Fibroblast of skin of left quadriceps (primary cell): ENCODE results near the gene BUD23.
"Not testable (repeated sequence)": the region's sequence is repeated elsewhere in the genome, so short reads cannot be mapped to it uniquely, and the experiment has no call there.

ENCODE experiments used
- DNase-seq, 2 experiments: peaks; one replicate each; pipeline ENCODE4 v3.0.0-alpha.2; 2013; ENCODE audit warnings: low read depth in 2 of 2

The BUD23 gene

DNA sequence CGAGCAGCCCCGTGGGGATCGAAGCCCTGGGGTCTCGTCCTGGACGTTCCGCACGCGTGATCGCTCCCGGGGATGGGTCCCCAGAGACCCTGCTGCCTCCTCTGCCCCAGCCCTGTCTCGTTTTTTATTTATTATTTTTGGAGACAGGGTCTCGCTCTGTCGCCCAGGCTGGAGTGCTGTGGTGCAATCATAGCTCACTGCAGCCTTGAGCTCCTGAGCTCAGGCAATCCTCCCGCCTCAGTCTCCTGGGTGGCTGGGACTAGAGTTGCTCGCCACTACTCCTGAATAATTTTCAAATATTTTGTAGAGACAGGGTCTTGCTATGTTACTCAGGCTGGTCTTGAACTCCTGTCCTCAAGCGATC is 36.4 kb downstream of the BUD23 start:
- DNase-seq: no peak

- not testable (repeated sequence) for DNase-seq
Measured at GRCh38 chr7:73720443-73720842, 37.0 kb downstream of the BUD23 start.

GRCh38 chr7:73721377-73721817 is 38.0 kb downstream of the BUD23 start:
- no peak for DNase-seq

DNA sequence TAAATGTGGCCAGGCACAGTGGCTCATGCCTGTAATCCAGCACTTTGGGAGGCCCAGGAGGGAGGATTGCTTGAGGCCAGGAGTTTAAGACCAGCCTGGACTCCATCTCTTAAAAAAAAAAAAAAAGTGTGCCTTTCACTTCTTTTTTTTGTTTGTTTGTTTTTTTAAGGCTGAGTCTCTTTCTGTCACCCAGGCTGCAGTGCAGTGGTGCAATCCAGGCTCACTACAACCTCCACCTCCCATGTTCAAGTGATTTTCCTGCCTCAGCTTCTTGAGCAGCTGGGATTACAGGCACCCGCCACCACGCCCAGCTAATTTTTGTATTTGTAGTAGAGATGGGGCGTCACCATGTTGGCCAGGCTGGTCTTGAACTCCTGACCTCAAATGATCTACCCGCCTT is 38.8 kb downstream of the BUD23 start:
- DNase-seq: not testable (repeated sequence)

GRCh38 chr7:73722785-73723184 is 39.4 kb downstream of the BUD23 start:
- no peak for DNase-seq

DNA sequence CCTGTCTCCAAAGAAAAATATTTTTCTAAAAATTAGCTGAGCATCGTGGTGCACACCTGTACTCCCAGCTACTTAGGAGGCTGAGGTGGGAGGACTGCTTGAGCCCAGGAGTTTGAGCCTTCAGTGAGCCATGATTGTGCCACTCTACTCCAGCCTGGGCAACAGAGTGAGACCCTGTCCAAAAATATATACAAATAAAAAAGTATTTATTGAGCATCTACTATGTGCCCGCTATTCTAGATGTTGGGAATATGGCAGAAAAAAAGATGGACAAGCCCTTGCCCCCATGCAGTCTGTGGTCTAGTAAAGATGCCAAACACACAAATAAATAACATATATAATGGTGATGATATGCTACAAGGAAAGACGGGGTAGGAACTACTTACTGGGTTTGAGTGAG is 40.4 kb downstream of the BUD23 start:
- DNase-seq: no peak

DNA sequence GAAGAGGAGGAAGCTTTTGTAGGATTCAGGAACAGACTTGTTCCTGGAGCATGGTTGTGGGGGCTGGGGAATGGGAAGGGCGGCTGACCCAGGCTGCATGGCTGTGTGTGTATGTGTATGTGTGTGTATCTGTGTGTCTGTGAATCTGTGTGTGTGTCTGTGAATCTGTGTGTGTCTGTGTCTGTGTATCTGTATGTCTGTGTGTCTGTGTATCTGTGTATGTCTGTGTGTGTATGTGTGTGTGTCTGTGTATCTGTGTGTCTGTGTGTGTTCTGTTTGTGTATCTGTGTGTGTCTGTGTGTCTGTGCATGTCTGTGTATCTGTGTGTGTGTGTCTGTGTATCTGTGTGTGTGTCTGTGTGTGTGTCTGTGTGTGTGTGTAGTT is 42.7 kb downstream of the BUD23 start:
- DNase-seq: no peak

GRCh38 chr7:73727952-73728351 is 44.6 kb downstream of the BUD23 start:
- no peak for DNase-seq

GRCh38 chr7:73728551-73728950 is 45.2 kb downstream of the BUD23 start:
- DNase-seq: no peak

DNA sequence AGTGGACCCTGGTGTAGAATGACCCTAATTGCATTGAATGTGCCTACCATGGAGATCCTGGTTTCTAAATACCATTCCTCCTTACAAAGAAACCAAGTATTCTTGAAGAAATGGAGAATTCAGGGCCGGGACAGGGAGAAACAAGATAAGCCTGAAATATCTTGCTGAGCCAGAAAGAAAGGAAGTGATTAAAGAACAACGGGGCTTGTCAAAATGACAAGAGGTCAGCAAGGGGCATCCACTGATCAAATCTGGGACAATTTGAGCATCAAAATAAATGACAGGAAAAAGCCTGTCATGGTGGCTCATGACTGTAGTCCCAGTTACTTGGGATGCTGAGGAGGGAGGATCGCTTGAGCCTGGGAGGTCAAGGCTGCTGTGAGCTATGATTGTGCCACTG is 47.1 kb downstream of the BUD23 start:
- DNase-seq: no peak

DNA sequence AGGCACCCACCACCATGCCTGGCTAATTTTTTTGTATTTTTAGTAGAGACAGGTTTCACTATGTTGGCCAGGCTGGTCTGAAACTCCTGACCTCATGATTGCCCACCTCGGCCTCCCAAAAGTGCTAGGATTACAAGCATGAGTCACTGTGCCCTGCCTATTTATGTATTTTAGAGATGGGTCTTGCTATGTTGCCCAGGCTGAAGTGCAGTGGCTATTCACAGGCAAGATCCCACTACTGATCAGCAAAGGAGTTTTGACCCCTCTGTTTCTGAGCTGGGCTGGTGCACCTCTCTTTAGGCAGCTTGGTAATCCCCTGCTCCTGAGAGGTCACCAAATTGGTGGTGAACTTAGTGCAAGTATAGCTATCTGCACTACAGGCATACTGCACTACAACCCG is 49.0 kb downstream of the BUD23 start:
- DNase-seq: no peak

DNA sequence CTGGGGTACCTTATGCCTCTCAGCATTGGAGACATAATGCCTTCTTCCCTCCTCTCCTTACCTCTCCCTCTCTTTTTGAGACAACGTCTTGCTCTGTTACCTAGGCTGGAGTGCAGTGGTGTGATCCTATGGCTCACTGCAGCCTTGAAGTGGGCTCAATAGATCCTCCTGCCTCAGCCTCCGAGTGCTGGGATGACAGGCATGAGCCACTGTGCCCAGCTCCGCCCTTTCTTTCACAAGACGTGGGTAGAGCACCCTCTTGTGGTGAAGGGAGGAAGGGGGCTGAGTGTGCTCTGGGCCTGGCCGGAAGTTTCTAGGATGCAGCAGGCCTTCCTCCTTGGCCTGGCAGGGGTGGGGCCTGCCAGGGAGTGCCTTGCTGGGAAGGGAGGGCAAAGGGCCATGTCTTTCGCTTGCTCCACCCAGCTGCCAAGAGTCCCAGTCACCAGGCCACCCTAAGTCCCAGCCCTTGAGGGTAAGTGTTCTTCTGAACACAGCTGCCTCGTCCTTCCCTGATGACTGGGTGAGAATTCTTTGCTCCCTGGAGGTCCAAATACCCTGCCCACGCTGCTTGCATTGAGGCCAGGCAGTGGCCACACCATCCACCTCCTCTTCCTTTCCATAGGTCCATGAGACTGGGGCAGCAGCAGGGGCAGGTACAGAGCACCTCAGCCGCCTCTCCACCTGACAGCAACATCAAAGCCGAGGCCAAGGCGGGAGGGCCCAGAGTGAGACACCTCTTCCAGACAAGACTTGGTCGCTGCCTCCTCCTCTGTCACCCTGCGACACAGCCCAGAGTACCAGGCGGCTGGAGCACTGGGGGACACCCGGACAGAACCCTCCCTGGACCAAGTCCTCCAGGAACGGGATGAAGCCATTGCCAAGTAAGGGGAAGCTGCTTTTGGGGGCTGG is 51.5 kb downstream of the BUD23 start:
- DNase-seq: peak; percentile 49 to 52

DNA sequence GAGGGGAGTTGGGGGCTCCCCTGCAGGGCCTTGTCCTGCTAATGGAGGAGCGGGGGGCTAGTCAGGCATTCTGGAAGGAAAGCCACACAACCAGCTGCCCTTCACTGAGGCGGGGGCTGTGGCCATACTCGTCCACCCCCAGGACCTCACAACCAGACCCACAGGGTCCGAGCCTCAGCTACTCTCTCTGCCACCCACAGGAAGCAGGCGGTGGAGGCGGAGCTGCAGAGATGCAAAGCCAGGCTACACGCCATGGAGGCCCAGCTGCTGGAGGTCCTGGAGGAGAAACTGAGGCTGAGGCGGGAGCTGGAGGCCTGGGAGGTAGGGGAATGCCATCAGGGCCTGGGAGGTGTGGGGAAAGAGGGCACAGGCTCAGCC is 52.1 kb downstream of the BUD23 start:
- DNase-seq: no peak

DNA sequence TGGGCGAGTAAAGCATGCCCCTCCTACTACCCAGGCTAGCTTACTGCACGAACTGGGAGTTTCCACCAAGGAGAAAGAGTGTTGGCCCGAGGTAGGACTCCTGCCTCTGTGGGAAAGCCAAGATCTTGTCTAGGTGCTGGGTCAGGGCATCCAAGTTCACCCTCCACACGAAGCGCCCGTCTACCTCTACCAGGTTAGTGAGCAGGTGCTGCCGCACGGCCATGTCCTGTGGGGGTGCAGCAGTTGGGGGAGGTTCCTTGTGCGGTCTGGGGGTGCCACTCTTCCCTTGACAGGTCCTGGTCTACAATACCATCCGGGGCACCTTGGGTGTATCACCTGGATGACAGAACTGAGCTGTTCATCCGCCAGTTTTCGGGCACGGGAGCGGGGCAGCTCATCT is 53.5 kb downstream of the BUD23 start:
- DNase-seq: no peak

DNA sequence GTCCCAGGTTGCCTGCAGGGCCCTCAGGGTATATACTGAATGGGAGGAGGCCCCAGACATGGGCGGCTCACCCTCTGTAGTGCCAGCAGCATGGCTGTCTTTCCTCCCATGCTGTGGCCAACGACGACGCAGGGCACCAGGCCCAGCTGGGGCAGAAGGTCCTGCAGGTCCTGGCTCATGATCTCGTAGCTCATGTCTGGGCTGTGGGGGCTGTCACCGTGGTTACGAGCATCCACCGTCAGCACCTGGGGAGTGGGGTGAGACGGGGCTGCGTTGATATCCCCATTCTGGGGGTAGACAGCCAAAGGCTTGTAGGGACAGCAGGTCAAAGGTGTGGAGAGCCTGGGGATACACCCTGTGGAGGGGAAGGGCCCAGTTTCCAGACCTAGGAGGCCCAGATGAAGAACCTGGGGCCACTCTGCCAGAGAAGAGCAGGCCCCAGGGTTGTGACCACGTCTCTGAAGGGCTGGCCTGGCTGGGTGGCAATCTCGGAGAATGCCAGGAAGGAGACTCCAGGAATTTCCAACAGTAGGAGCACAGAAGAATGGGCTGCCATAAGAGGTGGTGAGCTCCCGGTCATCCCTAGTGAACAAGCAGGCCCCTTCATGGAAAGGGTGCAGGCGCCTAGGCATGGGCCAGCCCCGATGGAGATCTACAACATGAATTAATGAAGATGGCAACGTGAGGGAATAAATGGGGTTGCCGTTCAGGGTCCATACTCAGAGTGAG is 54.3 kb downstream of the BUD23 start:
- DNase-seq: no peak

GRCh38 chr7:73738220-73738611 is 54.8 kb downstream of the BUD23 start:
- no peak for DNase-seq

GRCh38 chr7:73738612-73739386 is 55.4 kb downstream of the BUD23 start, which contains the start of gene ABHD11:
TSS of gene ABHD11 (minus strand) at chr7:73738802. CDS start at chr7:73738770, 32 bp downstream.
- peak; percentile 87 to 88 for DNase-seq

DNA sequence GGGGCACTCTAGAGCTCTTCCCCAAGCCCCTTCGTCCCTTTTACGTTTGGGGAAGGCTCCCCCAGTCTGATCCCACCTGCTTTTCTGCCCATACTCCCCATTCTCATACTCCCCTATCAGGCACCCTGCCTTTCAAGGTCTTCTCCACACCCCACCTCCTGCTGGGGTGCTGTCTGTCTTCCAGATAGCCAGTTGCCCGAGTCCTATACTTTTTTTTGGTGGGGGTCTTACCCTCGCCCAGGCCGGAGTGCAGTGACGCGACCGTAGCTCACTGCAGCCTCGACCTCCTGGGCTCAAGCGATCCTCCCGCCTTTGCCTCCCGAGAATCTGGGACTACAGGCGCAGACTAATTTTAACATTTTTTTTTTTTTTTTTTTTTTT is 56.0 kb downstream of the BUD23 start:
- DNase-seq: no peak

DNA sequence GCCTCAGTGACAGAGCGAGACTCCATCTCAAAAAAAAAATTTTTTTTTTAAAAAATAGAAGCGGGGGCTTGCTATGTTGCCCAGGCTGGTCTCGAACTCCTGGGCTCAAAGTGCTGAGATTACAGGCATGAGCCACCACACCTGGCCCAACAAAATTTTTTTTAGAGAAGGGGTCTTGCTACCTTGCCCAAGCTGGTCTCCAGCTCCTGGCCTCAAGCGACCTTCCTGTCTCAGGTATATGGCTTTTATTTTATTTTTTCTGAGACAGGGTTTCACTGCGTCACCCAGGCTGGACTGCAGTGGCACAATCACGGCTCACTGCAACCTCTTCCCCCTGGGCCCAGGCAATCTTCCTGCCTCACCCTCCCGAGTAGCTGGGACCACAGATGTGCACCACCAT is 56.8 kb downstream of the BUD23 start:
- DNase-seq: no peak

- no peak for DNase-seq
Measured at GRCh38 chr7:73740771-73741170, 57.4 kb downstream of the BUD23 start.

GRCh38 chr7:73741600-73741999 is 58.2 kb downstream of the BUD23 start:
- DNase-seq: no peak

DNA sequence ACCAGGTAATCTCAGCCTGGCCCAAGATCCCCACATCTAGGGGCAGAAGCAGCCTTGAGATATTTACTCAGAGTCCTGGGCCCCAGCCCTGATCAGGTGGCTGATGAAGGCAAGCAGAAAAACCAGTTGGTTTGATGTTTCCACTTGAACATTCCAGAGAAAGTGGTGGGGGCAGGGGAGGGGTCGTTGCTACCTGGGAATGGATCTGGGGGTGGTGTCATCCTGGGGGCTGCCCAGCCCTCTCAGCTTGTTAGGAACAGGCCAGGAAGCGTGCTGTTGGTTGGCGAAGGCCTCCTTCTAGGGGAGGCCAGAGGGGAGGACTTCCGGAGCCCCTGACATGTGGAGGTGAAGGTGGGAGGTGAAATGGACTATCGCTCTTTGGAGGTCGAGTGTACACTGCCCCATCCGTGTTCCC is 58.9 kb downstream of the BUD23 start:
- DNase-seq: no peak
